ENCODE data around the gene ATP1A4.

ATP1A4 gene

GRCh38 chr1:160200786-160201185, 49.4 kb downstream of the ATP1A4 start:
- H3K27ac ChIP-seq (ENCODE audit: extremely low read depth, low read depth, low read length): no peak overlapping the region
- no peaks in the 10 kb centered on the region for H3K4me1 ChIP-seq (ENCODE audit: control insufficient read depth, insufficient read depth, low read length)
- H3K36me3 ChIP-seq (ENCODE audit: control insufficient read depth in 2 of 2, insufficient read depth in 1 of 2, low read length in 2 of 2): no peaks in the 10 kb centered on the region
- no peak overlapping the region for H3K4me3 ChIP-seq (ENCODE audit: low read depth, low read length)
- ChIA-PET POLR2A (no interaction called here), CTCF (interaction anchor here (1.7 to 4.4 kb wide), 3 partner anchors 9 to 19 kb away, joined by 5 to 64 read pairs (median 11); partner anchors contain the start of gene CASQ1)
- no peaks in the 10 kb centered on the region for H3K9me3 ChIP-seq (ENCODE audit: control insufficient read depth, insufficient read depth, low read depth, low read length)
- TF ChIP-seq ZNF24 (tag by site-specific recombination; IDR thresholded peaks at IDR 0.05) (no peak), ZNF221 (tag by site-specific recombination; IDR thresholded peaks at IDR 0.05; ENCODE audit: borderline replicate concordance) (no peak), ZBTB11 (tag by site-specific recombination; conservative IDR thresholded peaks at IDR 0.05; ENCODE audit: low read depth) (no peak), ZNF529 (tag by site-specific recombination; IDR thresholded peaks at IDR 0.05; ENCODE audit: insufficient replicate concordance) (no peak), ZNF658 (tag by site-specific recombination; IDR thresholded peaks at IDR 0.05) (no peak), TRIM28 (IDR thresholded peaks at IDR 0.05; ENCODE audit: borderline replicate concordance, low read length) (no peak), ZNF114 (tag by site-specific recombination; IDR thresholded peaks at IDR 0.05) (no peak), FEZF1 (tag by site-specific recombination; IDR thresholded peaks at IDR 0.05) (no peak), ZNF248 (tag by site-specific recombination; IDR thresholded peaks at IDR 0.05) (no peak), HOXA7 (CRISPR knock-in tag; IDR thresholded peaks at IDR 0.05; ENCODE audit: borderline replicate concordance) (no peak)
- TF ChIP-seq, protein P1, sequence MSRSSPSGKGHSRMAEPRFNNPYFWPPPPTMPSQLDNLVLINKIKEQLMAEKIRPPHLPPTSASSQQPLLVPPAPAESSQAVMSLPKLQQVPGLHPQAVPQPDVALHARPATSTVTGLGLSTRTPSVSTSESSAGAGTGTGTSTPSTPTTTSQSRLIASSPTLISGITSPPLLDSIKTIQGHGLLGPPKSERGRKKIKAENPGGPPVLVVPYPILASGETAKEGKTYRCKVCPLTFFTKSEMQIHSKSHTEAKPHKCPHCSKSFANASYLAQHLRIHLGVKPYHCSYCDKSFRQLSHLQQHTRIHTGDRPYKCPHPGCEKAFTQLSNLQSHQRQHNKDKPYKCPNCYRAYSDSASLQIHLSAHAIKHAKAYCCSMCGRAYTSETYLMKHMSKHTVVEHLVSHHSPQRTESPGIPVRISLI (tag by site-specific recombination; IDR thresholded peaks at IDR 0.05): no peak
- TF ChIP-seq, protein P2, sequence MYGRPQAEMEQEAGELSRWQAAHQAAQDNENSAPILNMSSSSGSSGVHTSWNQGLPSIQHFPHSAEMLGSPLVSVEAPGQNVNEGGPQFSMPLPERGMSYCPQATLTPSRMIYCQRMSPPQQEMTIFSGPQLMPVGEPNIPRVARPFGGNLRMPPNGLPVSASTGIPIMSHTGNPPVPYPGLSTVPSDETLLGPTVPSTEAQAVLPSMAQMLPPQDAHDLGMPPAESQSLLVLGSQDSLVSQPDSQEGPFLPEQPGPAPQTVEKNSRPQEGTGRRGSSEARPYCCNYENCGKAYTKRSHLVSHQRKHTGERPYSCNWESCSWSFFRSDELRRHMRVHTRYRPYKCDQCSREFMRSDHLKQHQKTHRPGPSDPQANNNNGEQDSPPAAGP (tag by site-specific recombination; IDR thresholded peaks at IDR 0.05): no peak
- TF ChIP-seq, protein P3, sequence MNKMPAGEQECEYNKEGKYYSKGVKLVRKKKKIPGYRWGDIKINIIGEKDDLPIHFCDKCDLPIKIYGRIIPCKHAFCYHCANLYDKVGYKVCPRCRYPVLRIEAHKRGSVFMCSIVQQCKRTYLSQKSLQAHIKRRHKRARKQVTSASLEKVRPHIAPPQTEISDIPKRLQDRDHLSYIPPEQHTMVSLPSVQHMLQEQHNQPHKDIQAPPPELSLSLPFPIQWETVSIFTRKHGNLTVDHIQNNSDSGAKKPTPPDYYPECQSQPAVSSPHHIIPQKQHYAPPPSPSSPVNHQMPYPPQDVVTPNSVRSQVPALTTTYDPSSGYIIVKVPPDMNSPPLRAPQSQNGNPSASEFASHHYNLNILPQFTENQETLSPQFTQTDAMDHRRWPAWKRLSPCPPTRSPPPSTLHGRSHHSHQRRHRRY (tag by site-specific recombination; IDR thresholded peaks at IDR 0.05): no peak

- POLR2A ChIA-PET: interaction anchor here (0.8 to 1.0 kb wide), 2 partner anchors 11 to 23 kb away, joined by 3 read pairs; no protein-coding TSS in a partner anchor
- Histone ChIP-seq H3K4me1 (ENCODE audit: control insufficient read depth, insufficient read depth, low read length) (no peaks in the 10 kb centered on the region), H3K36me3 (ENCODE audit: control insufficient read depth in 2 of 2, insufficient read depth in 1 of 2, low read length in 2 of 2) (peaks cover 0 to 33% of the 10 kb centered on the region in 2 experiments; a peak in 2 of 3 replicates), H3K9me3 (ENCODE audit: control insufficient read depth, insufficient read depth, low read depth, low read length) (no peaks in the 10 kb centered on the region), H3K4me3 (ENCODE audit: low read depth, low read length) (peak overlapping the region; percentile 25), H3K27ac (ENCODE audit: extremely low read depth, low read depth, low read length) (no peak overlapping the region)
- CTCF ChIA-PET: interaction anchor here (0.6 to 4.4 kb wide), 4 partner anchors 9 to 394 kb away, joined by 3 to 64 read pairs (median 7); partner anchors contain the start of gene CASQ1
- no peak for TF ChIP-seq ZNF785 (tag by site-specific recombination; IDR thresholded peaks at IDR 0.05)
- TF ChIP-seq INSM2 (tag by site-specific recombination; IDR thresholded peaks at IDR 0.05): no peak
- TF ChIP-seq ZBTB20 (tag by site-specific recombination; IDR thresholded peaks at IDR 0.05): no peak
- no peak for TF ChIP-seq ZNF558 (tag by site-specific recombination; IDR thresholded peaks at IDR 0.05)
- TF ChIP-seq ATF2 (tag by site-specific recombination; IDR thresholded peaks at IDR 0.05; ENCODE audit: low read depth): no peak
- TF ChIP-seq ZBTB21 (tag by site-specific recombination; IDR thresholded peaks at IDR 0.05): peak; percentile 28; the same call in 1 of the 2 replicates
- TF ChIP-seq ZIC2 (tag by site-specific recombination; IDR thresholded peaks at IDR 0.05): peak; percentile 3; the same call in 1 of the 2 replicates
- TF ChIP-seq ZNF701 (tag by site-specific recombination; IDR thresholded peaks at IDR 0.05): no peak
- TF ChIP-seq ZNF426 (tag by site-specific recombination; IDR thresholded peaks at IDR 0.05): no peak
- TF ChIP-seq ZNF792 (tag by site-specific recombination; IDR thresholded peaks at IDR 0.05): no peak
- no peak for TF ChIP-seq ZNF311 (tag by site-specific recombination; IDR thresholded peaks at IDR 0.05; ENCODE audit: borderline replicate concordance)
Measured at GRCh38 chr1:160204526-160205241, 53.3 kb downstream of the ATP1A4 start.
